HG03442 (cell line): ENCODE measurements around the gene ZSCAN31.
"Not testable (repeated sequence)": the region's sequence is repeated elsewhere in the genome, so short reads cannot be mapped to it uniquely, and the experiment has no call there.

Source experiments
- ATAC-seq: cut with Tn5 transposase; IDR thresholded peaks from one replicate; pipeline ENCODE4 v1.9.1; 2021; ENCODE audit warnings: mild to moderate bottlenecking, moderate library complexity; ENCODE audit not compliant: unreplicated experiment

ZSCAN31 gene

GRCh38 chr6:28323813-28324424, 12.0 kb downstream of the ZSCAN31 start:
- ATAC-seq: no peak

- no peak for ATAC-seq
Measured at GRCh38 chr6:28322661-28323060, 13.3 kb downstream of the ZSCAN31 start.

- ATAC-seq: not testable (repeated sequence)
Measured at GRCh38 chr6:28317866-28318265, 18.1 kb downstream of the ZSCAN31 start.

GRCh38 chr6:28315628-28316027, 20.3 kb downstream of the ZSCAN31 start:
- no peak for ATAC-seq

GRCh38 chr6:28312939-28313338, 23.0 kb downstream of the ZSCAN31 start:
- no peak for ATAC-seq

GRCh38 chr6:28311139-28311823, 24.7 kb downstream of the ZSCAN31 start:
- no peak for ATAC-seq

GRCh38 chr6:28306363-28306762, 29.6 kb downstream of the ZSCAN31 start:
- ATAC-seq: not testable (repeated sequence)

- no peak for ATAC-seq
Measured at GRCh38 chr6:28303570-28303969, 32.4 kb downstream of the ZSCAN31 start.

GRCh38 chr6:28296520-28297060, 39.4 kb downstream of the ZSCAN31 start:
- ATAC-seq: no peak

GRCh38 chr6:28295326-28295725, 40.6 kb downstream of the ZSCAN31 start:
- ATAC-seq: no peak

- no peak for ATAC-seq
Measured at GRCh38 chr6:28291573-28291972, 44.4 kb downstream of the ZSCAN31 start.

GRCh38 chr6:28282926-28283325, 53.0 kb downstream of the ZSCAN31 start:
- no peak for ATAC-seq

GRCh38 chr6:28281288-28282064, 54.5 kb downstream of the ZSCAN31 start, which contains the start of gene PGBD1:
Gene PGBD1, plus strand, starts transcription at chr6:28281572. Its CDS starts 2,242 bp downstream, at chr6:28283814.
- peak; percentile 87 for ATAC-seq

GRCh38 chr6:28280595-28281287, 55.2 kb downstream of the ZSCAN31 start:
- no peak for ATAC-seq

- ATAC-seq: no peak
Measured at GRCh38 chr6:28277746-28278145, 58.2 kb downstream of the ZSCAN31 start.

GRCh38 chr6:28274888-28275287, 61.1 kb downstream of the ZSCAN31 start:
- ATAC-seq: no peak
